ENCODE measurements around the gene DDX41. TPM values are rescaled to one million over a fixed set of nuclear protein-coding genes. Genes with fewer than 3 reads are reported as not detected.

The DDX41 gene
- total RNA-seq, 1 experiment from 2014 or later, result 318 TPM

- H3K9me3 ChIP-seq (ENCODE audit: low read length), result no peaks in the 10 kb centered on the region
- H3K79me2 ChIP-seq (ENCODE audit: low read length), result peaks cover 37% of the 10 kb centered on the region
- H3K9me2 ChIP-seq (replicated peaks; ENCODE audit: low read length), result no peaks in the 10 kb centered on the region
- TF ChIP-seq CTCF (conservative IDR thresholded peaks at IDR 0.05; ENCODE audit: low read depth, low read length) (no peak), EZH2phosphoT487 (IDR thresholded peaks at IDR 0.05; ENCODE audit: borderline replicate concordance, low read length) (no peak), EZH2 (IDR thresholded peaks at IDR 0.05; ENCODE audit: low read length, unreplicated experiment) (no peak)
- peaks cover 32% of the 10 kb centered on the region for H3K36me3 ChIP-seq (ENCODE audit: low read depth, low read length)
- no peak for ATAC-seq
- no peak overlapping the region for H3K4me2 ChIP-seq (ENCODE audit: low read length)
- H3K9ac ChIP-seq (ENCODE audit: low read length), result no peak overlapping the region
- no peak overlapping the region; the same call in 1 of the 2 replicates for H3K27ac ChIP-seq (ENCODE audit: low read length)
- ChIA-PET CTCF (no interaction called here), POLR2A (ENCODE audit: unreplicated experiment) (no interaction called here)
- H2AFZ ChIP-seq (ENCODE audit: low read length), result no peak overlapping the region
- no TSS peak for BruUV-seq (replicated peaks)
- peaks cover 12% of the 10 kb centered on the region for H3K4me1 ChIP-seq (ENCODE audit: insufficient read depth, low read length)
- DNase-seq, result no peak
- H4K20me1 ChIP-seq (ENCODE audit: low read length), result 0 out of 2 replicates have a peak, but pooled peaks cover 3% of the 10 kb centered on the region
- H3K4me3 ChIP-seq (ENCODE audit: low read length), result no peak overlapping the region
- intact Hi-C loops (cut with micrococcal nuclease), result no loop called here
- H3K27me3 ChIP-seq (ENCODE audit: low read length), result no peaks in the 10 kb centered on the region
- H3F3A ChIP-seq (ENCODE audit: low read length, unreplicated experiment), result peaks cover 4% of the 10 kb centered on the region
Observed at GRCh38 chr5:177538876-177539275, 22.1 kb upstream of the DDX41 start.

GRCh38 chr5:177537389-177538361 is 20.9 kb upstream of the DDX41 start:
- intact Hi-C loops (cut with micrococcal nuclease), result no loop called here

More at GRCh38 chr5:177537389-177538361, 20.9 kb upstream of the DDX41 start:
- H3K4me1 ChIP-seq (ENCODE audit: insufficient read depth, low read length), result peaks cover 12% of the 10 kb centered on the region
- ATAC-seq (peak; percentile 97), DNase-seq (peak; percentile 51)
- H3F3A ChIP-seq (ENCODE audit: low read length, unreplicated experiment), result peaks cover 4% of the 10 kb centered on the region
- peak overlapping the region; percentile 75 for H3K27ac ChIP-seq (ENCODE audit: low read length)
- H3K27me3 ChIP-seq (ENCODE audit: low read length), result no peaks in the 10 kb centered on the region
- 0 out of 2 replicates have a peak, but pooled peaks cover 3% of the 10 kb centered on the region for H4K20me1 ChIP-seq (ENCODE audit: low read length)
- peak overlapping the region; percentile 30; the same call in 1 of the 2 replicates for H3K4me2 ChIP-seq (ENCODE audit: low read length)
- TF ChIP-seq CTCF (conservative IDR thresholded peaks at IDR 0.05; ENCODE audit: low read depth, low read length), result no peak
- no peak for TF ChIP-seq EZH2phosphoT487 (IDR thresholded peaks at IDR 0.05; ENCODE audit: borderline replicate concordance, low read length)
- TF ChIP-seq EZH2 (IDR thresholded peaks at IDR 0.05; ENCODE audit: low read length, unreplicated experiment), result no peak
- peak overlapping the region; percentile 37; the same call in 1 of the 2 replicates for H3K9ac ChIP-seq (ENCODE audit: low read length)
- CTCF ChIA-PET, result interaction anchor here (0.6 to 1.2 kb wide), 3 partner anchors 9 to 40 kb away, joined by 3 to 7 read pairs (median 5); partner anchors contain the start of gene PDLIM7
- no peak overlapping the region for H2AFZ ChIP-seq (ENCODE audit: low read length)
- H3K9me3 ChIP-seq (ENCODE audit: low read length), result no peaks in the 10 kb centered on the region
- peaks cover 34% of the 10 kb centered on the region for H3K36me3 ChIP-seq (ENCODE audit: low read depth, low read length)
- BruUV-seq (replicated peaks), result no TSS peak
- H3K79me2 ChIP-seq (ENCODE audit: low read length), result peaks cover 25% of the 10 kb centered on the region
- no peak overlapping the region for H3K4me3 ChIP-seq (ENCODE audit: low read length)
- H3K9me2 ChIP-seq (replicated peaks; ENCODE audit: low read length), result no peaks in the 10 kb centered on the region
- POLR2A ChIA-PET (ENCODE audit: unreplicated experiment), result interaction anchor here (0.6 to 1.1 kb wide), 4 partner anchors 9 to 401 kb away, joined by 3 to 6 read pairs (median 4); no protein-coding TSS in a partner anchor
